Mammary epithelial cell (primary cell): ENCODE results near the gene GPR157.

Experiments
- CTCF ChIP-seq, 2 donors: IDR thresholded peaks in 1 of 2; conservative IDR thresholded peaks in 1 of 2; 2 replicates each; pipeline ENCODE4 v1.5.1; 2011 to 2012; ENCODE audit warnings: inconsistent platforms in 2 of 2, low read length in 2 of 2, mild to moderate bottlenecking in 2 of 2, control low read depth in 1 of 2, low read depth in 1 of 2; ENCODE audit not compliant: insufficient read depth in 1 of 2; ENCODE audit errors: extremely low read depth in 1 of 2
- EZH2 ChIP-seq: IDR thresholded peaks from 2 replicates; pipeline ENCODE4 v1.6.1; 2012; ENCODE audit warnings: low read length, inconsistent platforms, borderline replicate concordance

DNA sequence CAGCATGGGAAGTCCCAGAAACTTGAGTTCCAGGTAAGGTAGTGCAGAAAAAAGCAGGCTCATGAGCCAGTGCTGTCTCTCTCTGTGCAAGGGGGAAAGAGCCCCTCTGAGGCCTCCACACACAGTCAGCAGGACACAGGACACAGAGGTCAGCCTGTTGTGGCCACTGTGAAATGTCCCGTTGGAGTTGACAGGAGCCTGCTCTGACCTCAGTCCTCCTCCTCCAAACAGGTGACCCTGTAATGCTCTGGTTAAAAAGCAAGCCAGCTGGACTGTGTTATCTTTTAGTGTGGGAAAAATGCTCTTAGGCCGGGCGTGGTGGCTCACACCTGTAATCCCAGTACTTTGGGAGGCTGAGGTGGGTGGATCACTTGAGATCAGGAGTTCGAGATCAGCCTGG, 24.2 kb upstream of the GPR157 start:
- no peak for TF ChIP-seq CTCF (conservative IDR thresholded peaks at IDR 0.05 in 1 of 2, IDR thresholded peaks at IDR 0.05 in 1 of 2; ENCODE audit: extremely low read depth in 1 of 2, insufficient read depth in 1 of 2, low read depth in 1 of 2, low read length in 2 of 2)
- no peak for TF ChIP-seq EZH2
